Ishikawa (cell line): ENCODE results near the gene ADAM19.

ENCODE experiments used
- CEBPB ChIP-seq: IDR thresholded peaks from 2 replicates; pipeline ENCODE4 v1.6.1; 2012
- CREB1 ChIP-seq: IDR thresholded peaks from 2 replicates; pipeline ENCODE4 v1.6.1; 2012; ENCODE audit warnings: low read depth
- EGR1 ChIP-seq: IDR thresholded peaks from 2 replicates; pipeline ENCODE4 v1.6.1; 2012
- EP300 ChIP-seq: IDR thresholded peaks from 2 replicates; pipeline ENCODE4 v1.6.1; 2012; ENCODE audit warnings: borderline replicate concordance
- FOXM1 ChIP-seq: IDR thresholded peaks from 2 replicates; pipeline ENCODE4 v1.6.1; 2012; ENCODE audit warnings: low read depth, borderline replicate concordance
- MAX ChIP-seq: IDR thresholded peaks from 2 replicates; pipeline ENCODE4 v1.6.1; 2012
- NFIC ChIP-seq: IDR thresholded peaks from 2 replicates; pipeline ENCODE4 v1.6.1; 2012
- RAD21 ChIP-seq: IDR thresholded peaks from 2 replicates; pipeline ENCODE4 v1.6.1; 2012; ENCODE audit warnings: low read depth
- REST ChIP-seq: IDR thresholded peaks from 2 replicates; pipeline ENCODE4 v1.6.1; 2012; ENCODE audit warnings: low read depth, mild to moderate bottlenecking
- TAF1 ChIP-seq: IDR thresholded peaks from 2 replicates; pipeline ENCODE4 v1.6.1; 2012; ENCODE audit warnings: low read depth, mild to moderate bottlenecking
- TCF12 ChIP-seq: IDR thresholded peaks from 2 replicates; pipeline ENCODE4 v1.6.1; 2012; ENCODE audit warnings: low read depth
- TEAD4 ChIP-seq: IDR thresholded peaks from 2 replicates; pipeline ENCODE4 v1.6.1; 2012
- USF1 ChIP-seq: IDR thresholded peaks from 2 replicates; pipeline ENCODE4 v1.6.1; 2012
- YY1 ChIP-seq: IDR thresholded peaks from 2 replicates; pipeline ENCODE4 v1.6.1; 2012; ENCODE audit warnings: low read depth
- ZBTB7A ChIP-seq: IDR thresholded peaks from 2 replicates; pipeline ENCODE4 v1.6.1; 2012; ENCODE audit warnings: low read depth

The ADAM19 gene

DNA sequence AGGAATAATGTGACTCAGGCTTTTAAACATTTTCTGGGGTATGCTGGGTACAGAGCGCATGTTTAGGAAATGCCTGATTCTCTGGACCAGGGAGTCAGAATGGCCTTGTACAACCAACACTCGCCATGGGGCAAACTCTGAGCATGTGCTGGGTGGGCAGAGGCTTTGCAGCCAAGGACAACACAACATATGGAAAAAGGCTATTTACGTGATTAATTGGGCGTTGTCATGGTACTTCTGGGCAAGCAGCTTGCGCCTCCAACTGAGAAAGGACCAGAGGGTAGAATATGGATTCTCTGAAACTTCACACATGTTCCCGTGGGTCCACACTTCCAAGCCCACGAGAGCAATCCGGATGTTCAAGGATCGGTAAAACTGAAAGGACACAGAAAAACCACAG, 66.5 kb downstream of the ADAM19 start:
- TF ChIP-seq TEAD4 (no peak), ZBTB7A (no peak), RAD21 (no peak), EGR1 (no peak), REST (no peak), CEBPB (no peak), CREB1 (no peak), FOXM1 (no peak), YY1 (no peak), MAX (no peak)

- TF ChIP-seq TCF12: no peak
- no peak for TF ChIP-seq ZBTB7A
- TF ChIP-seq USF1: no peak
- no peak for TF ChIP-seq REST
- TF ChIP-seq CREB1: no peak
- no peak for TF ChIP-seq RAD21
- no peak for TF ChIP-seq TAF1
- no peak for TF ChIP-seq YY1
Observed at GRCh38 chr5:157506981-157507780, 68.4 kb downstream of the ADAM19 start.

DNA sequence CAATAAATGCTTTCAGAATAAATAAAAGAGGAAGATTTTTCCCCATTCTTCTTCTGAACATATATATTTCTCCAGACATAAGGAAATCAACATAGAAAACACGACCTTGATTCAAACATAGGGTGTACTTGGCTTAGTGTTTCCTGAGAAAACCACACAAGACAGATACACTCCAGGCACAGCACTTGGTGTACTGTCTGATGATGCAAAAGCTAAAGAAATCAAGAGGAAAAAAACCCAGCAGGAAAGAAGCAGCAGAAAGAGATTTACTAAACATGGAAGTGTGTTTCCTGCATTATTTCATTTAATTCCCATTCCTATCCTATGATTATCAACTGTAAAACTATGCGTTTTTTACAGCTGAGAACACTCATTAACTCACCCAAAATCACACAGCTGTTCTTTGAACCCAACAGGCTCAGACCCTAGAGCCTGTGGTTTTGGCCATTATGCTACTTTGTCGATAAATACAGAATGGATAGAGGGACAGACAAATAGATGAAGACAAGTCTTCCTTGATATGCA, 69.4 kb downstream of the ADAM19 start:
- no peak for TF ChIP-seq EP300
- no peak for TF ChIP-seq CEBPB
- TF ChIP-seq TAF1: no peak

- TF ChIP-seq CREB1: no peak
- TF ChIP-seq FOXM1: no peak
- no peak for TF ChIP-seq REST
- no peak for TF ChIP-seq ZBTB7A
- no peak for TF ChIP-seq YY1
- TF ChIP-seq EGR1: no peak
- no peak for TF ChIP-seq TCF12
- TF ChIP-seq EP300: no peak
- TF ChIP-seq NFIC: no peak
Observed at GRCh38 chr5:157505496-157505895, 70.1 kb downstream of the ADAM19 start.

DNA sequence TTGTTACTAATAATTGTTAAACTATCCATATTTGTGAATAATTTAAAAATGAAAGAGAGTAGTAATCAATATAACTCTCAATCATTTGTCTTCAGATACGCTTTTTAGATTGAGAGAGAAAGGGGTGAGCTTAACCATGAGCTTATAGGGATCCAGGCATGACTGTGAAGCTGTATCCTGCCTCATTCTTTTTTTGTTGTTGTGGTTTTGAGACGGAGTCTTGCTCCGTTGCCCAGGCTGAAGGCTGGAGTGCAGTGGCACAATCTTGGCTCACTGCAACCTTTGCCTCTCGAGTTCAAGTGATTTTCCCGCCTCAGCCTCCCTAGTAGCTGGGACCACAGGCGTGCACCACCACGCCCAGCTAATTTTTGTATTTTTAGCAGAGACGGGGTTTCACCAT, 71.5 kb downstream of the ADAM19 start:
- TF ChIP-seq CEBPB (no peak), TCF12 (no peak), FOXM1 (no peak), ZBTB7A (no peak), TEAD4 (no peak), TAF1 (no peak)
